Neural crest cell (in vitro differentiated cells): ENCODE data around the gene CORO6. TPM values are rescaled to one million over a fixed set of nuclear protein-coding genes. Genes with fewer than 3 reads are reported as not detected.

ENCODE experiments used
- DNase-seq: peaks from one replicate; pipeline ENCODE4 v3.0.0; 2021; ENCODE audit warnings: low read depth, mixed read lengths, low spot score
- H3K27ac Mint-ChIP-seq: one replicate; pipeline ENCODE4 v1.8.0; 2021; ENCODE audit warnings: mild to moderate bottlenecking, mixed read lengths; ENCODE audit not compliant: unreplicated experiment
- H3K27me3 Mint-ChIP-seq: 2 replicates; pipeline ENCODE4 v1.8.0; 2021; ENCODE audit warnings: low read depth, mild to moderate bottlenecking, mixed read lengths
- H3K36me3 Mint-ChIP-seq: 2 replicates; pipeline ENCODE4 v1.8.0; 2021; ENCODE audit warnings: low read depth, mild to moderate bottlenecking, mixed read lengths
- H3K4me1 Mint-ChIP-seq: 2 replicates; pipeline ENCODE4 v1.8.0; 2021; ENCODE audit warnings: mixed read lengths
- H3K4me3 Mint-ChIP-seq: one replicate; pipeline ENCODE4 v1.8.0; 2021; ENCODE audit warnings: mild to moderate bottlenecking, mixed read lengths
- H3K9me3 Mint-ChIP-seq: 2 replicates; pipeline ENCODE4 v1.8.0; 2021; ENCODE audit warnings: mixed read lengths
- total RNA-seq: library from RNA; stranded (reverse); gene quantifications from 2 replicates; pipeline ENCODE4 v1.2.1, GENCODE V29; 2021
- TF ChIP-seq, protein P1 (sequence below): fragments of 200-600 bp; sonication (generic); conservative IDR thresholded peaks from 2 replicates; pipeline ENCODE4 v1.5.0; 2021; ENCODE audit warnings: antibody characterized with exemption, mild to moderate bottlenecking

The CORO6 gene
- total RNA-seq, 1 donor from 2014 or later, result 2.7 TPM

DNA sequence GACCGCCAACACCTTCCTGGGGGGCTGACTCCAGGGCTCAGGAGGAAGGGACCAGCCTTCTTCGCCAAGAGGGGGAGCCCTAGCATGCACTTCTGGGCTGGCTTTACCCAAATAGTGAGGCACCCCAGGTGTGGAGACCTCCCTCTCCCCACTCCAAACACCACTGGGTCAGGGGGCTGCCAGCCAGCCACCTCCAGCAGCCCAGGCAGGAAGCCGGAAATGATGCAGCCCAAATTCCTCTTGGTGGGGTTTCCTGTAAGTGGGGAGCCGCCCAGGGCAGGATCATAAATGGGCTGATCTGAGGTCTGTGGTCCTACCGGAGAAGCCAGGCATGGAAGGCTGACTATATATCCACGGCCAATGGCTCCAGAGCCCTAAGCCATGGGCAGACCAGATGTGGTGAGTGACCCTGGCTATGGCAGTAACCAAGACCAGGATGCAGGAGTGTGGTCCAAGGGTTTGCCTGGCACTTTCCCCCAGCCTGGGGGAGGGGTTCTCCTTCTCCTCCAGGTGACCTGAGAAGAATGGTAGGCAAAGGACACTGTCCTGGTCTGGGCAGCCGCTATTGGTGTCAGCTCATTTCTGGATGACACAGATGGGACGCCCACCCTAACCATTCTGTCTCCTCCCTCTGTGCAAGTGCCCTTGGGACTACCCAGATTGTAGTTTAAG, 37.5 kb downstream of the CORO6 start:
- TF ChIP-seq, protein P1, sequence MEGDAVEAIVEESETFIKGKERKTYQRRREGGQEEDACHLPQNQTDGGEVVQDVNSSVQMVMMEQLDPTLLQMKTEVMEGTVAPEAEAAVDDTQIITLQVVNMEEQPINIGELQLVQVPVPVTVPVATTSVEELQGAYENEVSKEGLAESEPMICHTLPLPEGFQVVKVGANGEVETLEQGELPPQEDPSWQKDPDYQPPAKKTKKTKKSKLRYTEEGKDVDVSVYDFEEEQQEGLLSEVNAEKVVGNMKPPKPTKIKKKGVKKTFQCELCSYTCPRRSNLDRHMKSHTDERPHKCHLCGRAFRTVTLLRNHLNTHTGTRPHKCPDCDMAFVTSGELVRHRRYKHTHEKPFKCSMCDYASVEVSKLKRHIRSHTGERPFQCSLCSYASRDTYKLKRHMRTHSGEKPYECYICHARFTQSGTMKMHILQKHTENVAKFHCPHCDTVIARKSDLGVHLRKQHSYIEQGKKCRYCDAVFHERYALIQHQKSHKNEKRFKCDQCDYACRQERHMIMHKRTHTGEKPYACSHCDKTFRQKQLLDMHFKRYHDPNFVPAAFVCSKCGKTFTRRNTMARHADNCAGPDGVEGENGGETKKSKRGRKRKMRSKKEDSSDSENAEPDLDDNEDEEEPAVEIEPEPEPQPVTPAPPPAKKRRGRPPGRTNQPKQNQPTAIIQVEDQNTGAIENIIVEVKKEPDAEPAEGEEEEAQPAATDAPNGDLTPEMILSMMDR, result no peak
- no peaks in the 10 kb centered on the region for H3K27me3 Mint-ChIP-seq
- H3K4me1 Mint-ChIP-seq, result peaks cover 42% of the 10 kb centered on the region
- peaks cover 3% of the 10 kb centered on the region for H3K36me3 Mint-ChIP-seq
- no peaks in the 10 kb centered on the region for H3K9me3 Mint-ChIP-seq
- H3K4me3 Mint-ChIP-seq, result peak overlapping the region; percentile 98
- no peak for DNase-seq
- H3K27ac Mint-ChIP-seq, result no peak overlapping the region

DNA sequence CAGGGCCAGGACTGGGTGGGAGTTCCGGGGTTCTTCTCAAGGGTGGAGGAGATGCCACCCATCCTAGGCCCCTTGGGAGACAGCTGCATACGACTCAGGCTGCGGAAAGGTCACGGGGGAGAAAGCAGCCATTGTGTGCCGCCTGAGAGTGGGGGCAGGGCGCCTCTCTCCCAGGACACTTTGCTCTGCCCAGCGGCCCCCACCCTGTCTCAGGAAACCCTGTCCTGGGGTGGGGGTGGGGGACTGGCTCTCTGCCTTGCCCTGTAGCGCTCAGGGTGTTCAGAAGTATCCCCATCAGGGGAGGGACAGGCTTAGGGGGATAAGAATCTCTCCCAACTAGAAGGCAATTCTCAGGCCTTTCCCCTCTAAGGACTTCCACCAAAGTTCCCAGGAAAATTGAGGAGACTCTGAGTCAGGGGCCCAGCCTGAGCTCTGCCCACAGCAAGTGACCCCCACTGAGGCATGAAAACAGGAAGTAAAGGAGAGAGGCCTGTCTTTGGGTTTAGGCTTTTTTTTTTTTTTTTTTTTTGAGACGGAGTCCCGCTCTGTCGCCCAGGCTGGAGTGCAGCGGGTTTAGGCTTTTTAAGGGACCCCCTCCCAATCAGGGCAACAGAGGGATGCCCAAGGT, 38.1 kb downstream of the CORO6 start:
- Mint-ChIP-seq H3K4me3 (peak overlapping the region; percentile 85), H3K27me3 (no peaks in the 10 kb centered on the region), H3K27ac (peak overlapping the region; percentile 88), H3K9me3 (no peaks in the 10 kb centered on the region), H3K36me3 (peaks cover 3% of the 10 kb centered on the region), H3K4me1 (peaks cover 40% of the 10 kb centered on the region)
- no peak for DNase-seq
- TF ChIP-seq, protein P1, result no peak

DNA sequence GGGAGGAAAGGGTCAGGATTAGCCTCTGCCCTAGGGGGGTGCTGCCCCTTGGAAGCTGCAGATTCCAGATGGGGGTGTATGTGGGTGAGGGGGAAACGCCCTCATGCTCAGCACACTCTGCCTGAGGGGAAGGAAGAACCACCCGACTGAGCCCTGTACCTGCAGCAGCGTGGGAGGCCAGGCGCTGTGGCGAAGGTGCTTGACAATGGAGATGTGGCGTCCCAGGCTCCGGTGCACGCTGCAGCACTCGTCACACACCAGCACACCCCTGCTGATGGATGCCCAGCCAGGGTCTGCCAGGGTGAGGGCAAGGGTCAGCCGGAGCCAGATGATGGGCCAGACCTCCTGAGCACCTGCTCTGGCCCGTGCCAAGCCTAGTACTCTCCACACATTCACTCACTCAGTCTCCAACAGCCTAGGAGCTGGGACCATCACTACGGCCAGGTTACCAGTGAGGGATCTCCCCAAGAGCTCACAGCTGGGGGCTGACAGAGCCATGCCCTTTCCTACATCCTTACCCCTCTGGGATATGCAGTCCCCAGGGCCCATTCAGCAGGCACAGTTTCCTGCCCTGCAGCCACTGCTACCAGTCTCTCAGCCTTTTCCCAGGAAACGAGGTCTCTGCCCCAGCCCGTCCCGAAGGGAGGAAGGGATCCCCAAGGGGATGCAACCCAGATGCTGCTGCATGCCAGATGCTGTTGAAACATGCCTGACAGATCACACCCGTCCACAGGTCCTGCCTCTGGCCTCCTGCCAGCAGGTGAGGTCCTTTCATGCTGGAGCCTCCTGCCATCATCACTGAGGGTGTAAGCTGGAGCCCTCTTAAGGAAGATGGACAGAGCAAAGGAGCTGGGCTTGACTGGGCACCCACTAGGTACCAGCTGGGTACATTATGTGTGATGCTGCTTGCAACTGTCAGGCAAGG, 39.1 kb downstream of the CORO6 start:
- no peaks in the 10 kb centered on the region for H3K27me3 Mint-ChIP-seq
- DNase-seq, result no peak
- H3K36me3 Mint-ChIP-seq, result peaks cover 3% of the 10 kb centered on the region
- peaks cover 40% of the 10 kb centered on the region for H3K4me1 Mint-ChIP-seq
- peak overlapping the region; percentile 79 for H3K27ac Mint-ChIP-seq
- TF ChIP-seq, protein P1, result no peak
- H3K9me3 Mint-ChIP-seq, result no peaks in the 10 kb centered on the region
- H3K4me3 Mint-ChIP-seq, result peak overlapping the region; percentile 85

DNA sequence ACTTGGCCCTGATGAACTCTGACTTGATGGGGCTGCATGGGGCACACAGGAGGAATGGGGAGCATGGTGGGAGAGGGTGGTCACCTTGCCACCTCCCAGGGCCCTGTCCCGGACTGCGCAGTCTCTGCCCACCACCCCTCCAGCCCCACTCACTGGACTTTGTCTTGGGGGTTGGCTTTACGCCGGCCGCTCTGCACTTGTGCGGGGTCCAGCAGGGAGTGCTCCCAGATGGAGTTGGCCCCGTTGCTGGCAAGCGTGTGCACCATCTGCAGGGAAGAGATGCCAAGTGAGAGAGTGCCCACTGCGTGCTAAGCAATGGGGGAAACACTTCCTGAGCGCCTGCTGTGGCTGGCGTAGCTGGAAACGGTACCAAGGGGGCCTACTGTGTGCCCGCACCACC, 39.9 kb downstream of the CORO6 start:
- Mint-ChIP-seq H3K4me3 (peak overlapping the region; percentile 34), H3K9me3 (no peaks in the 10 kb centered on the region), H3K4me1 (peaks cover 34% of the 10 kb centered on the region), H3K27me3 (no peaks in the 10 kb centered on the region), H3K27ac (peak overlapping the region; percentile 35), H3K36me3 (peaks cover 3% of the 10 kb centered on the region)
- TF ChIP-seq, protein P1, result no peak
- DNase-seq, result no peak

DNA sequence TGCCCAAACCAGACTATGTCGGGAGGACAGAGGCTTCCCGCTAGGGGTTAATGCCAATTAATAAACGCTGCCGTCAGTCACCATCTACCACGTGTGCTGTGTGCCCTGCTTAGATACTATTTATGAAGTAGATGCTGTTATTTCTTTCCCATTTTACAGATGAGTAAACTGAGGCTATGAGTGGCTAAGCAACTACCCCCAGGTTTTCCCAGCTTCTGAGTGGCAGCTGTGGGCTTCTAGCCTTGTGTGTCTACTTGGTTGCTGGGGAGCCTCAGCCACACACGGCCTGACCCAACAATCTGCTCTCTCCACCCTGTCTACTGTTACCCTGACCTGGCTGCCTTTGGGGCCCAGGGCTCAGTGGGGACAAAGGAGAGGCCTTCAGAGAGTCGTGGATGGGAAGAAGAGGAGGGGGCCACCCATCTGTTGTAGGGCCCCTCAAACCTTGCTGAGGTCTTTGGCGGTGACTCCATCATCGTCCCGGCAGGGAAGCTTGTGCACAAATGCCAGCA, 40.4 kb downstream of the CORO6 start:
- no peak for DNase-seq
- H3K9me3 Mint-ChIP-seq, result no peaks in the 10 kb centered on the region
- peak overlapping the region; percentile 49 for H3K4me3 Mint-ChIP-seq
- peaks cover 3% of the 10 kb centered on the region for H3K36me3 Mint-ChIP-seq
- TF ChIP-seq, protein P1, result no peak
- H3K4me1 Mint-ChIP-seq, result peaks cover 29% of the 10 kb centered on the region
- H3K27ac Mint-ChIP-seq, result no peak overlapping the region
- no peaks in the 10 kb centered on the region for H3K27me3 Mint-ChIP-seq
